Liver (tissue), 3 donors: ENCODE data around the gene SP4.

Source experiments
- SP1 ChIP-seq: IDR thresholded peaks from 2 replicates; pipeline ENCODE4 v1.6.1; 2018; ENCODE audit warnings: antibody characterized with exemption, mild to moderate bottlenecking
- TF ChIP-seq, protein P1 (sequence below): fragments of 150-350 bp; IDR thresholded peaks from 2 replicates; pipeline ENCODE4 v1.5.1; 2017; ENCODE audit warnings: improper control_type of control experiment, low read depth, low read length; ENCODE audit not compliant: missing input control
- TF ChIP-seq, protein P2 (sequence below): IDR thresholded peaks from 2 replicates; pipeline ENCODE4 v1.6.1; 2016; ENCODE audit warnings: antibody characterized with exemption, mild to moderate bottlenecking
- donor health status: healthy.
- donor health status: healthy.

- TF ChIP-seq, protein P1, sequence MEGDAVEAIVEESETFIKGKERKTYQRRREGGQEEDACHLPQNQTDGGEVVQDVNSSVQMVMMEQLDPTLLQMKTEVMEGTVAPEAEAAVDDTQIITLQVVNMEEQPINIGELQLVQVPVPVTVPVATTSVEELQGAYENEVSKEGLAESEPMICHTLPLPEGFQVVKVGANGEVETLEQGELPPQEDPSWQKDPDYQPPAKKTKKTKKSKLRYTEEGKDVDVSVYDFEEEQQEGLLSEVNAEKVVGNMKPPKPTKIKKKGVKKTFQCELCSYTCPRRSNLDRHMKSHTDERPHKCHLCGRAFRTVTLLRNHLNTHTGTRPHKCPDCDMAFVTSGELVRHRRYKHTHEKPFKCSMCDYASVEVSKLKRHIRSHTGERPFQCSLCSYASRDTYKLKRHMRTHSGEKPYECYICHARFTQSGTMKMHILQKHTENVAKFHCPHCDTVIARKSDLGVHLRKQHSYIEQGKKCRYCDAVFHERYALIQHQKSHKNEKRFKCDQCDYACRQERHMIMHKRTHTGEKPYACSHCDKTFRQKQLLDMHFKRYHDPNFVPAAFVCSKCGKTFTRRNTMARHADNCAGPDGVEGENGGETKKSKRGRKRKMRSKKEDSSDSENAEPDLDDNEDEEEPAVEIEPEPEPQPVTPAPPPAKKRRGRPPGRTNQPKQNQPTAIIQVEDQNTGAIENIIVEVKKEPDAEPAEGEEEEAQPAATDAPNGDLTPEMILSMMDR: no peak
- TF ChIP-seq SP1: no peak
- TF ChIP-seq, protein P2, sequence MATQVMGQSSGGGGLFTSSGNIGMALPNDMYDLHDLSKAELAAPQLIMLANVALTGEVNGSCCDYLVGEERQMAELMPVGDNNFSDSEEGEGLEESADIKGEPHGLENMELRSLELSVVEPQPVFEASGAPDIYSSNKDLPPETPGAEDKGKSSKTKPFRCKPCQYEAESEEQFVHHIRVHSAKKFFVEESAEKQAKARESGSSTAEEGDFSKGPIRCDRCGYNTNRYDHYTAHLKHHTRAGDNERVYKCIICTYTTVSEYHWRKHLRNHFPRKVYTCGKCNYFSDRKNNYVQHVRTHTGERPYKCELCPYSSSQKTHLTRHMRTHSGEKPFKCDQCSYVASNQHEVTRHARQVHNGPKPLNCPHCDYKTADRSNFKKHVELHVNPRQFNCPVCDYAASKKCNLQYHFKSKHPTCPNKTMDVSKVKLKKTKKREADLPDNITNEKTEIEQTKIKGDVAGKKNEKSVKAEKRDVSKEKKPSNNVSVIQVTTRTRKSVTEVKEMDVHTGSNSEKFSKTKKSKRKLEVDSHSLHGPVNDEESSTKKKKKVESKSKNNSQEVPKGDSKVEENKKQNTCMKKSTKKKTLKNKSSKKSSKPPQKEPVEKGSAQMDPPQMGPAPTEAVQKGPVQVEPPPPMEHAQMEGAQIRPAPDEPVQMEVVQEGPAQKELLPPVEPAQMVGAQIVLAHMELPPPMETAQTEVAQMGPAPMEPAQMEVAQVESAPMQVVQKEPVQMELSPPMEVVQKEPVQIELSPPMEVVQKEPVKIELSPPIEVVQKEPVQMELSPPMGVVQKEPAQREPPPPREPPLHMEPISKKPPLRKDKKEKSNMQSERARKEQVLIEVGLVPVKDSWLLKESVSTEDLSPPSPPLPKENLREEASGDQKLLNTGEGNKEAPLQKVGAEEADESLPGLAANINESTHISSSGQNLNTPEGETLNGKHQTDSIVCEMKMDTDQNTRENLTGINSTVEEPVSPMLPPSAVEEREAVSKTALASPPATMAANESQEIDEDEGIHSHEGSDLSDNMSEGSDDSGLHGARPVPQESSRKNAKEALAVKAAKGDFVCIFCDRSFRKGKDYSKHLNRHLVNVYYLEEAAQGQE: no peak
These were observed 5.1 kb upstream of the SP4 start for GRCh38 chr7:21422751-21423150.
